Activated T-cell treated with anti-CD3 and anti-CD28 coated beads, Interleukin-2, amount 50 U/mL, for 1 hour (primary cell): ENCODE measurements around the gene TXNIP.

Experiments used
- DNase-seq: peaks from one replicate; pipeline ENCODE4 v3.0.0-alpha.2; 2020

Gene TXNIP

DNA sequence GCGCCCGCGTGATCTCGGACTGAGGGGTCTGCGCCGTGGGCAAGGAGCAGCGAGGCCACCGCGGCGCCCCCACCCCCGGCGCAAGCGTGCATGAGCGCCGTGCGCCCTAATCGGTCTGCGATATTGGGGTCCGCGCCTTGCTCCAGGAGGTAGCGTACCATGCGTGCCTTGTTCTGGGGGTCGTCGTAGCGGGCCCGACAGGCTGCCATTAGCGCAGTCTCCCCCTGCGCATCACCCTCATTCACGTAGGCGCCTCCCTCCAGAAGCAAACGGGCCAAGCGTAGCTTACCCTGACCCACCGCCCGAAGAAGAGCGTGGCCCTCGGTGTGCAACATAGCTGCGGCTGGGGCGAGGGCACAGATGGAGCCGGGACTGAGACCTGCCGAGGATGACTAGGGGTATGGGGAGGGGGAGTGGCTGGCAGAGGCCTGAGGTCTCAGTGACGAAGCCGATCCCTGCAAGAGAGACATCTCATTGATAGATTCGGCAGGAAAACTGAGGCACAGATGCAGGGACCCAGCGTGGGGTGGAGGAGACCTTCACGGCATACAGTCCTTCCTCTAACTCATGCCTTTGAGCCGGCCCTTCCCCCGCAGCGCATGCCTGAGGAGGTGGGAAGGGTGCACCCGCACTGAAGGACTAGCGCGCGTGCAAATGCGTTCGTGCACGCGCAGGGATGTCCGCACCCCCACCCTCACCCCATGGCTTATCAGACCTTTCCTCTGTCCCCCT is 34.8 kb downstream of the TXNIP start:
- DNase-seq: peak; percentile 51

DNA sequence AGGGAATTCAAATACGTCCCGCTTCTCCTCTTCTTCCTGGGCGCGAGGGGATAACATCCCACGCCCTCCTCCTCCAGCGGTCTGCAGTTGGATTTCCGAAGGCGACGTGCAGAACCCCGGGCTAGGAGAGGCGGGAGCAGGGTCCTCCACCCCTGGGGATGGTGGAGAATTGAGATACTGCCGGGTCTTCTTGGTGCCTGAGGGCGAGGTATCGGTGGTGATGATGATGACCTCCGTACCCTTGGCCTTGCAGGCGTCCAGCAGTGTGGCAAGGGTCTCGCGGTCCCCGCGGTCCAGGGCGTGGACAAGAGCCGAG is 35.3 kb downstream of the TXNIP start:
- no peak for DNase-seq

DNA sequence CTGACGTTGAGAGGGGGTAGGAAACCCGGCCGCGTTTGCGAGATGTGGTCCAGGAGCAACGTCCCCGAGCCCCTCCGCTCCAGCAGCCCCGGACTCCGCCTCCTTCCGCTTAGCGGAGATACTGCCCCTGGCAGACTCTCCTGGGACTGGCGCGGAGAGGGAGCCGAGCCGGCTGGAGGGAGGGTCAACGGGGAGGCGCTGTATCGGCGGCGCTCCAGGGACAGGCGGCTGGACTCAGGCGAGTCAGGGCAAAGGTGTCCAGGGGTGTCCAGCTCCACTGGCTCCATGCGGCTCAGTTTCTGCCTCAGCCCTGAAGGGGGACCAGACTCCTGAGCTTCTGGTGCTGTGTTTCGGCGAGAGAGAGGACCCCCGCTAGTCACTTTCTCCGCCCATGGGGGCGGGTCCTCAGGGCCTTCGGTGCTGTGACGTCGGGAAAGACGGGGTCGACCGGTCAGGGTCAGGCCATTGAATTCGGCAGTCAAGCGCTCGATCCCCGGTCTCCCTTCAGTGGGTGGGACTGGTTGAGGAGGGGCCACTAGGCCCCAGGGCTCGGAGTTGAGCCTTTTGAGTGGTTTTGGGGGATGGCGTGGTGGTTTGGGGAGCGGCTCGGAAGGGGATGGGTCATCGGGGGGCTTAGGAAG is 35.8 kb downstream of the TXNIP start:
- peak; percentile 58 for DNase-seq

DNA sequence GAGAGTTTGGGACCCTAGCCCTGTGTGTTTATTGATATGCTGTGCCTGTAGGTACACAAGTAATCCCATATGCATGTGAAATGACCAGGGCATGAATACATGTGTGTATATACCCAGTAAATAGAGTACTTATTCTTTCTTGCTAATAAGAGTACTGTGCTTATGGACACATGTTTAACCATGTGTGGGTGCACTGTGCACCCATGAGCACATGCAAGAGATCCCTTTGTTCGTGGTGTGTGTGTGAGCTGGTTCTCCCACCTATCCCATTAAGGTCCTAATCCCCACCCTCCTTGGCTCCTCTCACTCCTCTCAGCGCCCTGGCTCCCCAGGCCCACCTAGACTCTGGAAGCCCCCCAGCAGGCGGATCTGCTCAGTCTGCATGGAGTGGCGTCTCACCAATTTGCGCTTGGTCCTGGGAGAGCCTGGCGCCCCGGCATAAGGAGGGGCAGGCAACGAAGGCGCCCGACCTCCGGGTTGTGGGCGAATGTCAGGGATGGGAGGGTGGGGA is 36.4 kb downstream of the TXNIP start:
- no peak for DNase-seq

DNA sequence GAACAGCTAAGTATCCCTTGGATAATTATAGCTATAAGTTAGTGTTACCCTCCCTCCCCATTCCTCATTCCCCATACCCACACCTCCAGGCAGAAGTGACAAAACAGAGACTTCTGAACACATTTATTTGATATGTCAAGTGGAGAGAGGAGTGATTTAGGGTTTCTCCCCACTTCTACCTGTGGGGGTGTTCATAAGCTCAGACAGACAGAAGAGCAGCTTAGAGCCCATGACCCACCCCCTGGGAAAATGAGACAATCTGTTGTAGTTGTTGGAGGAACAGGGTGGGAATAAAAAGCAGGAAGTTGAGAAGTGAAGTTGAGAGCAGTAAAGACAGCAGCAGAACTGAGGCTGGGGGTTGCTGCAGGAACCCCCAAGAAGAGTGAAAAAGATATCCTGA is 37.0 kb downstream of the TXNIP start:
- DNase-seq: no peak

DNA sequence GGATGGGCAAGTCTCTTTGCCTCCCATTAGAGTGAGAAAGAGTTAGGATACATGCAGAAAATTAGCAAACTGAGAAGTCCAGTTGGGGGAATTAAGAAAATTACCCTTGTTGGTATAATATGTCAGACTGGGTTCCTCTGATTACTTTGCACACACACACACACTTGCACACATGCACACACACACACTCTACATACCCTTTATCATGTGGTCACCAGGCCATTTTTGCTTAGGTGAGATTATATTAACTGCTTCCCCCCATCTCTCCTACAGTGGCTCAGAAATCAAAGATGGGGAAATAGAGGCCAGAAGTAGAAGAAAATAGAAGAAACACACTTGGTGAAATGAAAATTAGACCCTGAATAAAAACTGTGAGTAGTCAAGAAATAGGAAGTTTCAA is 37.6 kb downstream of the TXNIP start:
- no peak for DNase-seq

DNA sequence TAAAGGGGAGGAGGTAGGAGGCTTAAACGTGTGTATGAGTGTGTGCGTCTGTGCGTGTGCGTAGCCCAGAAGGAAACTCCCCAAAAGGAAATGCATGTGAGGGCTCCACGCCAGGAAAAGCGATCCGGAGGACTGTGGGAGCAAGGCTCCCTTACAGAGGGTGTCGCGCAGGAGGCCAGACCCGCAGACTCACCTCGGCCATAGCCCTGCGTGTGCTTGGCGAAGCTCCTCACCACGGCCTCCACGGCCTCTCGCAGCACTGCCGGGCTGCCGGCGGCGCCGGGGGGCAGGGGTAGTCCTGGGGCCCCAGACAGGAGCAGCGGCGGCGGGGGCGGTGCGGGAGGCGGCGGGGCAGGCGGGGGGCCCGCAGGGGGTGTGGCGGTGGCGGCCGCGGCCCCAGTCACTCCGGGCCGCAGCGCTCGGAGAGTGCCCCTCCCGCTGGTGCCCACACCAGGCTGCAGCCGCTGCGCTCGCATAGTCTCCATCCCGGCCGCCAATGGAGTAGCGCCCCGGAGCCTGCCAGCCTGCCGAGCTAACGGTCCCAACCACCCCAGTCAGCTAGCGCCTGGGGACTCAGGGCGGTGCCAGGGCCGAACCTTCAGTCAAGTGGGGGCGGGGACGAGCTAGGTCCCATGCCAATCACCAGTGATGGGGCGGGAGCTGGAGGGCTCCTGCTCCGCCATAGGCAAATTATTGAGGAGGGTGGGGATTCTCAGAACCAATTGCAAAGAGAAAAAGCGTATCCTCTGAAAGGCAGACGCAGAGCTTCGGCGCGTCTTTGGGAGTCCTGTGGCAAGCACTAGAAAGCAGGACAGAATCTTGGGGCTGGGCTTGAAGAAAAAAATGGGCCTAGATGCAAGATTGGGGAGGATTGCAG is 38.7 kb downstream of the TXNIP start, which contains the start of gene LIX1L:
Gene LIX1L (minus strand): TSS at position 575 of the 877 bp plus-strand sequence. CDS start 90 bp downstream, at position 485.
- peak; percentile 93 for DNase-seq

DNA sequence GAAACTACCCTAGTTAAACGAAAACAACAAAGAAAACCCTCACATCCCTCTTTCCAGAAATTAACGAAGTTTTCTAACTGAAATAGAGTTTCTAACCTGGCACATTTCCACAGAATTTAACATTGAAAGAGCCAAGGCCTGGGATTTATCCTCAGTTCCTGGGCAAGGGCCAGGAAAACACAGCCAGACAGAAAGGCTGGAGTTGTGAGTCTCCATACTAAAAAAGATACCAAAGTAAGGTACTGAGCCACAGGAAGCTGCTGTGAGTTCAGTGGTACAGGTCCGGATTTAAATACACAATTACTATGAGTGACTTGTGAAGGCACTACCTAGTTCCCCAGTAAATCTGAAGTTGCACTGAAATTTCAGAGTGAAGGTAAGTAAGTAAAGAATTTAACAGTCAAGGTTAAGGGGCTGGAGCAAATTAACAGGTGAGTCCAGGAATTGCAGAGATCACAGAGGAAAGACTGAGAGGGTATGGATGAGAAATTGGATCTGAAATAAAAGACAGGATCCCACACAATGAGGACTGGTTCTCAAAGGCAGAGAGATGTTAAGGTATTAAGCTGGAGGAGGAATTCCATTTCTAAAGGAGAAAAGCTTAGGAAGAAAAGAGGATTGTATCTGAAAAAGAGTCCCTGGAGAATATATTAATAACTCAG is 39.5 kb downstream of the TXNIP start:
- DNase-seq: no peak

DNA sequence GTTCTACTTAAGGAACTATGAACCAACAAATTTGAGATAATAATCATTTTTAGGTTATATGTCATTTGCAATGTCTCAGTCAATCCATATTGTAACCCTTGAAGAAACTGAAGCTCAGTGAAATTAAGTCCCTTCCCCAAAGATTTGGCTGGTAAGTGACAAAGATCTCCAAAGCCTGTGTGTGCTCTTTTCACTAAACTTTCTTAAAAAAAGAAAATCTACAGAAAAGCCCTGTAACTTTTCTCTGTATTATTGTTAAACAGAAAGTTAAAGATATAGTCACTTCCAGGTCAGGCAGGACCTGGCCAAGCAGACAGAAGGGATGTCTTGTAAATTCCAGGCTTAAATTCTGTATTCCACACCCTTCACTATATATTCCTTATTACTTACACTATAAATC is 40.0 kb downstream of the TXNIP start:
- DNase-seq: no peak

DNA sequence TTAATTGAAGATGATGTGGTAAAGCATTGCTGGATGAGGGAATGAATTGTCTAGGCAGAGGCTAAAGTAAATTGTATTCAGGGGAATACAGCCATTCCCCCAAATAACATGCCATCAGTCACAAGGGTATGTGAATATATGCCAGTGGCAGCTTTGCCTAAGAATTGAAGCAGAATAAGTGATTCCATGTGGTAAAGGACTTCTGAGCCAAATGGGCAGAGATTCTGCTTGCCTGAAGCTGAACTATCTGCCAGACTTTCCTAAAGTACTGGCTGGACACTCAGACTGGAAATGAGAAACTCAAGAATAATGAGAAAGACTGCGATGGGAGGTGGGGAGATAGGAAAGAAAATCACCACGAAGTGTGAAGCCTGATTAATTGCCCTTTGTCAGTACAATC is 40.9 kb downstream of the TXNIP start:
- no peak for DNase-seq

DNA sequence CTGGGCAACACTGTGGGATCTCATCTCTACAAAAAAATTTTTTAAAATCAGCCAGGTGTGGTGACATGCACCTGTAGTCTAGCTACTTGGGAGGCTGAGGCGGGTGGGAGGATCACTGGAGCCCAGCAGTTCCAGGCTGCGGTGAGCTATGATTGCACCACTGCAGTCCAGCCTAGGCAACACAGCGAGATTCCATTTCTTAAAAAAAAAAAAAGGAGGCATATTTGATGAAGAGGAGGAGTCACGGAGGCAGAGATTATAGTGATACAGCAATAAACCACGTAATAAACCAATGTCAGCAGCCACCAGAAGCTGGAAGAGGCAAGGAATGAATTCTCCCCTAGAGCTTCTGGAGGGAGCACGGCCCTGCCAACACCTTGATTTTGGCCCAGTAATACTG is 42.5 kb downstream of the TXNIP start:
- no peak for DNase-seq

DNA sequence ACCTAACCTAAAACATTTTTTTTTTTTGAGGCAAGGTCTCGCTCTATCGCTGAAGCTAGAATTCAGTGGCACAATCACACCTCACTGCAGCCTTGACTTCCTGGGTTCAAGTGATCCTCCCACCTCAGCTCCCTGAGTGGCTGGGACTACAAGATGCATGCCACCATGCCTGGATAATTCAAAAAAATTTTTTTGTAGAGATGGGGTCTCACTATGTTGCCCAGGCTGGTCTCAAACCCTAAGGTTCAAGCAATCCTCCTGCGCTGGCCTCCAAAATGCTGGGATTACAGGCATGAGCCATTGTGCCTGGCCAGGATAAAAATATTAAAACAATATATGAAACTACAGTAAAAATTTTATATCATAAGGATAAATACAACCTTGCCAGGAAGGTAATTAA is 43.5 kb downstream of the TXNIP start:
- DNase-seq: no peak

DNA sequence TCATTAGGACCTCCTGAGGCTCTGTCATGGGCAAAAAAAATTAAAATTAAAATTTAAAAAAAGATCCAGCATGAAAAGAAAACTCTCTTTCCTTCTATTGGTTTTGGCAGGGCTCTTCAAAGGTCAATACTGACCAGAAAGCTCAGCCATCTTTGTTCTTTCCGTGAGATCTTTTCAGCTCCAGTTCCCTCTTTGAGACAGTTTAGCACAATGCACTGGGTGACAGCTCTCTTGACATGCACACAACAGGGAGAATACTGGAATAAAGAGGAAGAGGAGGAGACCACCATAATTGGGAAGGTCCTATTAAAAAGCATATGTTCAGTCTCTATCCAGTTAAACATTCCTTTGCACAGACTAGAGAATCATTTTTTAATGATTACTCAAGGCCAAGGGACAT is 44.9 kb downstream of the TXNIP start:
- DNase-seq: no peak

DNA sequence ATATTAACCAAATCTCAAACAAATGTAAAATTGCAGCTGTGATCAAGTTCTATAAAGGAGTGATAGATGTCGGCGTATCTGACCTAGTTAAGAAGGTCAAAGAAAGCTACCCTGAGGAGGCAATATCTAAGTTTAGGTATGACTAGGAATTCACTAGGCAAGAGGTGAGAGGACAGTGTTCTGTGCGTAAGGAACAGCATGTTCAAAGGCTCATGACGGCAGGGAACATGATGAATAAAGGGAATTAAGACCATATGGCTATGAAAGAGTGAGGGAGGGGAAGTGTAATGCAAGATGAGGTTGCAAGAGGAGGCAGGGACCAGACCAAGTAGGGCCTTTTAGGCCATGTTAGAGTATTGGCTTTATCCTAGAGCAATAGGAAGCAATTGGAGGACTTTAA is 47.2 kb downstream of the TXNIP start:
- DNase-seq: no peak

DNA sequence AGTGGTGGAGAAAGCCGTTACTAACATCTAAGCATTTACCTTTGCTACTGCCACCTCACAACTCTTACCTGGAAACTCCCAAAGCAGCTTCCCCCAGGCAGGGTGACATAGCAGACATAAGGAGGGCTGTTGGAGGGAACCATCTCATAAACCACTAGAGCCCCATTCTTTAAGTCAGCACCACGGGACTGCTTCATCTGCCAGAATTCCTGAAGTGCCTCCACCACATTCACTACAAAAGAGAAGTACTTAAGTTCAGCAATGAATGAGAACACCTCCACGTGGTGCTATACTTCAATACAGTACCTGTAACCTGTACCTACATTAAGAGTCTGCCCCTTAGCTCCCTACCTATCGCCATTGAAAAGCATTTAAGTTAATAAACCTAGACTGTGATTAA is 48.8 kb downstream of the TXNIP start:
- no peak for DNase-seq

DNA sequence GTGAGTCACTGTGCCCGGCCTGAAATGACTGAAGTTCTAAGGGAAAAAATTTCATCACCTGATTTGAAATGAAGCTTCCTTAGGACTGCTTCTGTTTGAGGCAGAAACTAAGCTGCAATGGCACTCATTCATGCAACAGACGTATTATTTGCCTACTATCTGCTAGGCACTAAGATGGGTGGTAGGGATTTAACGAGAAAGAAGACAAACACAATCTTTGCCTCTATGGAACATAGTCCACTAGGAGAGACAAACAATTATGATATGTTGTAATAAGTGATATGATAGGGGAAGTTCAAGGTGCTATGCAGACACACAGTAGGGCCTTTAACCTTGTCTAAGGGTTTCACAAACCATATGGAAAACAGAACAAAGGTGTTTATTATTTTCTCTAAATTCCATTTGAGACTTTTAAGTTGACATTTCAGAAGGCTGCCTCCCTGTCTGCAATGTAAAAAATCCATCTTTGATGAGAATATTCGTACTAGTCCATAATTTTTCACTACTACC is 49.8 kb downstream of the TXNIP start:
- no peak for DNase-seq

DNA sequence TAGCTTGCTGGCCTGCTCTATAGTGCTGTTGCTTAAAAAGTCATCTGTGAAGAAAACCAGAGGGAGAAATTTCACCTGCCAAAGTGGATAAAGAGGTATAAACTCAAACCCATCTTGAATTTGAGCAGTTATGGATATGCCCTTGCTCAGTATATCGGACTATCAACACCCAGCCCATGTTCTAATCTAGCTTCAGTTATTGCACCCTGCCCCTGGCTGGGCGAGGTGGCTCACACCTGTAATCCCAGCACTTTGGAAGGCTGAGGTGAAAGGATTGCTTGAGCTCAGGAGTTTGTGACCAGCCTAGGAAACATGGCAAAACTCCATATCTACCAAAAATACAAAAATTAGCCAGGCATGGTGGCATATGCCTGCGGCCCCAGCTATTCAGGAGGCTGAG is 51.8 kb downstream of the TXNIP start:
- DNase-seq: no peak

DNA sequence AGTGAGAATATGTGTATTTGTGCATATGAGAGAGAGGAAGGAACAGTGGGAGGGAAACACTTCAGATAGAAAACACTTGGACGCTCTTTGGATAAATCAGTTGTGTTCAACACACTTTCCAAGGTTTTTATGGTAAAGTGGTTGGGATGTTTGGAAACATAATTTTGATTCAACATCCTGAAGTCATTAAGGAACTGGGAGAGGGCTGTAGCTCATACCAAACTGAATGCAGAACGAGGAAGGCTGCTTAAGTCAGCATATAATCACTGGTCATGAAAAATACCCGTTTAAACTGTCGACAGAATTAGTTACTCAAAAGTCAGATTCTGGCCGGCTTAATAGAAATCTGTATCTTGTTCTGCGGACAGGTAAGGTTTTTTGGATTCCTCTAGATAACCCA is 53.5 kb downstream of the TXNIP start:
- DNase-seq: no peak
